A549 (cell line): ENCODE results near the gene LRFN3. TPM values are rescaled to one million over a fixed set of nuclear protein-coding genes. Genes with fewer than 3 reads are reported as not detected.
"Not testable (repeated sequence)": the region's sequence is repeated elsewhere in the genome, so short reads cannot be mapped to it uniquely, and the experiment has no call there.

Experiments used
- ATAC-seq, 2 experiments: fragments of 200-7000 bp in 1 of 2; fragments of >200 bp in 1 of 2; cut with Nextera tagmentation in 1 of 2; cut with Tn5 transposase in 1 of 2; 3 replicates each; pipeline versions ENCODE4 v1.8.0 to v1.9.1; 2018 to 2020; ENCODE audit warnings: mild to moderate bottlenecking in 1 of 2, moderate library complexity in 1 of 2
- CTCF ChIA-PET: fragments of 300-600 bp; sonication (Branson Sonifier 250); formaldehyde crosslinking; extraction: SDS; loops from one replicate; lab custom pipeline; 2021; ENCODE audit warnings: antibody characterized with exemption, inconsistent platforms; lab: Yijun Ruan, JAX
- POLR2A ChIA-PET: fragments of 350-600 bp; formaldehyde crosslinking; extraction: SDS; loops from one replicate; lab custom pipeline; 2021; ENCODE audit warnings: antibody characterized with exemption, inconsistent platforms; lab: Yijun Ruan, JAX
- DNase-seq, 2 experiments: peaks; one replicate each; pipeline versions ENCODE4 v3.0.0 to v3.0.0-alpha.2; 2011 to 2016; ENCODE audit warnings: low read depth in 1 of 2, low spot score in 1 of 2
- FAIRE-seq: peaks from 2 replicates; lab custom pipeline; 2011; peaks lifted over from hg19 to GRCh38; lab: Jason Lieb, UNC
- H3K27ac ChIP-seq, 2 experiments: fragments of >200 bp; sonication (Bioruptor Twin); formaldehyde crosslinking; 3 replicates each; pipeline ENCODE4 v1.5.1; 2016 to 2017
- H3K4me1 ChIP-seq: fragments of >200 bp; sonication (Bioruptor Twin); formaldehyde crosslinking; 3 replicates; pipeline ENCODE4 v1.6.1; 2016
- H3K4me2 ChIP-seq: fragments of >200 bp; sonication (Bioruptor Twin); formaldehyde crosslinking; 3 replicates; pipeline ENCODE4 v1.6.1; 2016
- H3K4me3 ChIP-seq: fragments of >200 bp; sonication (Bioruptor Twin); formaldehyde crosslinking; 3 replicates; pipeline ENCODE4 v1.5.1; 2016
- H3K9me3 ChIP-seq: fragments of >200 bp; sonication (Bioruptor Twin); formaldehyde crosslinking; 3 replicates; pipeline ENCODE4 v1.6.1; 2016
- ATOH8 ChIP-seq: fragments of 250-450 bp; sonication (Bioruptor Pico); IDR thresholded peaks from 2 replicates; pipeline ENCODE4 v1.5.0; 2020; ENCODE audit warnings: low read depth, mild to moderate bottlenecking, moderate library complexity
- BHLHE40 ChIP-seq: IDR thresholded peaks from 2 replicates; pipeline ENCODE4 v1.6.1; 2012; ENCODE audit warnings: low read depth, low read length, inconsistent platforms
- ELK1 ChIP-seq: fragments of 150-350 bp; IDR thresholded peaks from 2 replicates; pipeline ENCODE4 v1.6.1; 2014; ENCODE audit warnings: low read depth, mild to moderate bottlenecking, low read length
- ESRRA ChIP-seq: fragments of 150-350 bp; IDR thresholded peaks from 2 replicates; pipeline ENCODE4 v1.6.1; 2014; ENCODE audit warnings: mild to moderate bottlenecking, low read length, borderline replicate concordance
- FOSB ChIP-seq: fragments of 250-450 bp; sonication (Bioruptor Pico); IDR thresholded peaks from 2 replicates; pipeline ENCODE4 v1.5.0; 2020; ENCODE audit warnings: mild to moderate bottlenecking, moderate library complexity
- FOSL2 ChIP-seq, 2 experiments: fragments of 450-650 bp in 1 of 2; fragments of >200 bp in 1 of 2; sonication (Bioruptor Twin) in 1 of 2; formaldehyde crosslinking; IDR thresholded peaks; 2 replicates each; pipeline versions ENCODE4 v1.5.0 to v1.6.1; 2016 to 2020; ENCODE audit warnings: mild to moderate bottlenecking in 1 of 2, moderate library complexity in 1 of 2
- HDAC2 ChIP-seq: fragments of 200-600 bp; sonication (generic); IDR thresholded peaks from 2 replicates; pipeline ENCODE4 v1.6.1; 2016
- HOXA7 ChIP-seq: fragments of 250-450 bp; sonication (Bioruptor Pico); IDR thresholded peaks from 2 replicates; pipeline ENCODE4 v1.5.0; 2020; ENCODE audit warnings: mild to moderate bottlenecking, moderate library complexity
- HOXB13 ChIP-seq: fragments of 250-450 bp; sonication (Bioruptor Pico); IDR thresholded peaks from 2 replicates; pipeline ENCODE4 v1.5.0; 2020; ENCODE audit warnings: low read depth, mild to moderate bottlenecking, moderate library complexity
- JUNB ChIP-seq: fragments of >200 bp; sonication (Bioruptor Twin); formaldehyde crosslinking; IDR thresholded peaks from 2 replicates; pipeline ENCODE4 v1.6.1; 2016
- KDM5A ChIP-seq: fragments of 200-600 bp; sonication (generic); IDR thresholded peaks from 2 replicates; pipeline ENCODE4 v1.6.1; 2016; ENCODE audit warnings: antibody characterized with exemption, mild to moderate bottlenecking
- MYC ChIP-seq: IDR thresholded peaks from 2 replicates; pipeline ENCODE4 v1.6.1; 2012; ENCODE audit warnings: mild to moderate bottlenecking, inconsistent platforms, low read length, improper control_type of control experiment, borderline replicate concordance
- NR3C1 ChIP-seq: fragments of >200 bp; sonication (Bioruptor Twin); formaldehyde crosslinking; IDR thresholded peaks from 3 replicates; pipeline ENCODE4 v1.6.1; 2017
- POLR2A ChIP-seq: IDR thresholded peaks from 2 replicates; pipeline ENCODE4 v1.6.1; 2012; ENCODE audit warnings: mild to moderate bottlenecking, low read length
- POLR2AphosphoS2 ChIP-seq: conservative IDR thresholded peaks from 2 replicates; pipeline ENCODE4 v1.6.1; 2012; ENCODE audit warnings: low read length, improper control_type of control experiment, inconsistent platforms
- RAD21 ChIP-seq, 2 experiments: fragments of >200 bp in 1 of 2; sonication (Bioruptor Twin) in 1 of 2; formaldehyde crosslinking in 1 of 2; IDR thresholded peaks in 1 of 2; conservative IDR thresholded peaks in 1 of 2; 2 replicates in 1 of 2; 3 replicates in 1 of 2; pipeline ENCODE4 v1.6.1; 2012 to 2018; ENCODE audit warnings: inconsistent platforms in 1 of 2
- REST ChIP-seq: fragments of 200-600 bp; sonication (generic); IDR thresholded peaks from 2 replicates; pipeline ENCODE4 v1.6.1; 2016; ENCODE audit warnings: antibody characterized with exemption, mild to moderate bottlenecking, moderate library complexity
- TP53 ChIP-seq: fragments of 250-450 bp; sonication (Bioruptor Pico); IDR thresholded peaks from 2 replicates; pipeline ENCODE4 v1.5.0; 2021; ENCODE audit warnings: mild to moderate bottlenecking, moderate library complexity
- ZC3H11A ChIP-seq: fragments of 450-650 bp; IDR thresholded peaks from 2 replicates; pipeline ENCODE4 v1.6.1; 2014; ENCODE audit warnings: antibody characterized with exemption, mild to moderate bottlenecking
- ZSCAN20 ChIP-seq: fragments of 250-450 bp; sonication (Bioruptor Pico); IDR thresholded peaks from 2 replicates; pipeline ENCODE4 v1.8.0; 2022; ENCODE audit warnings: mild to moderate bottlenecking, moderate library complexity
- WGBS: methylation state at CpG from one replicate; pipeline ENCODE4 v1.1.6; 2017; ENCODE audit errors: missing lambda C conversion rate; 5-methylcytosine and 5-hydroxymethylcytosine counted together
- polyA plus RNA-seq, 4 experiments: library from polyadenylated mRNA; depleted of rRNA in 3 of 4; stranded (reverse); fragments of >200 nt; fragmentation: RNase III in 1 of 4; extraction: RNeasy Plus Mini Kit Qiagen cat#74134 plus additional on column Dnase treatment in 1 of 4; gene quantifications; 2 replicates in 3 of 4; 3 replicates in 1 of 4; pipeline ENCODE4 v1.2.3, GENCODE V29; 2011 to 2017

The LRFN3 gene
- polyA plus RNA-seq, 2 of the 4 experiments (the other 2 are of a cell fraction), result 2.4 to 16.6 TPM

- WGBS, result 91% methylated on average over 9 of the region's 9 CpGs
- no peak for TF ChIP-seq NR3C1
- no peak for TF ChIP-seq ZC3H11A
- no peak for TF ChIP-seq ATOH8 (CRISPR knock-in tag)
- TF ChIP-seq KDM5A, result no peak
- no peak for TF ChIP-seq FOSL2 (IDR thresholded peaks at IDR 0.05)
- TF ChIP-seq FOSL2 (CRISPR knock-in tag; IDR thresholded peaks at IDR 0.05), result no peak
- no peak for TF ChIP-seq POLR2A
- TF ChIP-seq RAD21 (conservative IDR thresholded peaks at IDR 0.05 in 1 of 2, IDR thresholded peaks at IDR 0.05 in 1 of 2), result no peak
- TF ChIP-seq MYC, result no peak
- TF ChIP-seq POLR2AphosphoS2, result no peak
- Histone ChIP-seq H3K4me1 (no peaks in the 10 kb centered on the region), H3K4me3 (no peak overlapping the region), H3K27ac (no peak overlapping the region), H3K9me3 (no peaks in the 10 kb centered on the region), H3K4me2 (no peak overlapping the region)
- FAIRE-seq (no peak), DNase-seq (no peak), ATAC-seq (no peak)
- CTCF ChIA-PET, result interaction anchor here (1.3 to 17.6 kb wide), 3 partner anchors 22 to 40 kb away, joined by 3 to 402 read pairs (median 5); no protein-coding TSS in a partner anchor
- POLR2A ChIA-PET, result no interaction called here
These were observed 47.8 kb upstream of the LRFN3 start for GRCh38 chr19:35888398-35888797.

GRCh38 chr19:35889370-35890112, 46.6 kb upstream of the LRFN3 start:
- H3K9me3 ChIP-seq, result no peaks in the 10 kb centered on the region
- TF ChIP-seq HOXB13 (CRISPR knock-in tag) (no peak), HOXA7 (no peak), HDAC2 (no peak), ESRRA (peak; percentile 14; the same call in 1 of the 2 replicates), REST (no peak)
- TF ChIP-seq, all 56 proteins: peak for 1
- FAIRE-seq (no peak), DNase-seq (no peak), ATAC-seq (peak; percentile 13 to 28; a peak in 5 of 6 replicates)
- no peaks in the 10 kb centered on the region for H3K4me1 ChIP-seq
- WGBS, result 94% methylated on average over 18 of the region's 18 CpGs
- CTCF ChIA-PET, result interaction anchor here (0.6 to 17.6 kb wide), 9 partner anchors 7 to 1587 kb away, joined by 3 to 402 read pairs (median 4); no protein-coding TSS in a partner anchor
- no peak overlapping the region for H3K27ac ChIP-seq
- no peak overlapping the region for H3K4me2 ChIP-seq
- POLR2A ChIA-PET, result interaction anchor here (0.6 kb wide), 1 partner anchor 527 kb away, joined by 4 read pairs; no protein-coding TSS in a partner anchor
- H3K4me3 ChIP-seq, result no peak overlapping the region

GRCh38 chr19:35890113-35890650, 46.0 kb upstream of the LRFN3 start:
- no peak overlapping the region for H3K27ac ChIP-seq
- WGBS, result 92% methylated on average over 13 of the region's 13 CpGs
- no peaks in the 10 kb centered on the region for H3K9me3 ChIP-seq
- TF ChIP-seq TP53, result no peak
- TF ChIP-seq ELK1, result no peak
- no peak for TF ChIP-seq BHLHE40
- TF ChIP-seq JUNB, result no peak
- TF ChIP-seq FOSB (CRISPR knock-in tag), result no peak
- no peak for TF ChIP-seq ZSCAN20 (CRISPR knock-in tag)
- ChIA-PET CTCF (interaction anchor here (0.6 to 17.6 kb wide), 7 partner anchors 7 to 1588 kb away, joined by 3 to 402 read pairs (median 3); no protein-coding TSS in a partner anchor), POLR2A (interaction anchor here (0.6 kb wide), 1 partner anchor 526 kb away, joined by 4 read pairs; no protein-coding TSS in a partner anchor)
- ATAC-seq, result peak; percentile 28 to 46; a peak in 1 of 6 replicates
- DNase-seq, result no peak
- H3K4me1 ChIP-seq, result no peaks in the 10 kb centered on the region
- FAIRE-seq, result no peak
- no peak overlapping the region for H3K4me3 ChIP-seq
- no peak overlapping the region for H3K4me2 ChIP-seq

- ATAC-seq, H3K4me3 ChIP-seq, FAIRE-seq, H3K4me2 ChIP-seq, DNase-seq, H3K9me3 ChIP-seq, H3K27ac ChIP-seq, H3K4me1 ChIP-seq, POLR2A ChIA-PET: not testable (repeated sequence)
- CTCF ChIA-PET, result interaction anchor here (0.6 to 17.6 kb wide), 8 partner anchors 9 to 218 kb away, joined by 3 to 402 read pairs (median 4); no protein-coding TSS in a partner anchor
- 88% methylated on average over 3 of the region's 3 CpGs for WGBS
These were observed 44.4 kb upstream of the LRFN3 start for GRCh38 chr19:35891819-35892218.
